OCI-LY7 (cell line): ENCODE data around the gene PUM2. TPM values are rescaled to one million over a fixed set of nuclear protein-coding genes. Genes with fewer than 3 reads are reported as not detected.

Source experiments
- BruUV-seq: library from RNA; stranded (reverse); fragments of 400-500 nt; replicated peaks from 2 replicates; lab custom pipeline; 2021; lab: Mats Ljungman, UMichigan
- CTCF ChIA-PET: fragments of 300-600 bp; sonication (Branson Sonifier 250); formaldehyde crosslinking; loops from one replicate; lab custom pipeline; 2022; ENCODE audit warnings: antibody characterized with exemption; ENCODE audit not compliant: unreplicated experiment; lab: Charles Lee
- POLR2A ChIA-PET: fragments of 300-600 bp; sonication (Branson Sonifier 250); formaldehyde crosslinking; loops from one replicate; lab custom pipeline; 2022; ENCODE audit warnings: antibody characterized with exemption; lab: Charles Lee
- DNase-seq: peaks from one replicate; pipeline ENCODE4 v3.0.0-alpha.2; 2015; ENCODE audit warnings: low spot score
- H2AFZ ChIP-seq: fragments of 200-600 bp; sonication (generic), shearing (Covaris generic); 2 replicates; pipeline ENCODE4 v1.6.1; 2014; ENCODE audit warnings: mild to moderate bottlenecking, antibody characterized with exemption, low read length, moderate library complexity
- H3K27ac ChIP-seq: fragments of 200-600 bp; sonication (generic); 2 replicates; pipeline ENCODE4 v1.5.1; 2014; ENCODE audit warnings: mixed run types, low read depth, mild to moderate bottlenecking, moderate library complexity, low read length, inconsistent platforms; ENCODE audit not compliant: poor library complexity, severe bottlenecking
- H3K36me3 ChIP-seq: fragments of 200-600 bp; sonication (generic); 2 replicates; pipeline ENCODE4 v1.6.1; 2014; ENCODE audit warnings: mild to moderate bottlenecking, antibody characterized with exemption, low read length, moderate library complexity, mixed read lengths; ENCODE audit not compliant: insufficient read depth
- H3K4me1 ChIP-seq: fragments of 200-600 bp; sonication (generic); 2 replicates; pipeline ENCODE4 v1.5.1; 2014; ENCODE audit warnings: mild to moderate bottlenecking, low read length; ENCODE audit not compliant: insufficient read depth, poor library complexity, severe bottlenecking
- H3K4me2 ChIP-seq: fragments of 200-600 bp; sonication (generic); 2 replicates; pipeline ENCODE4 v1.6.1; 2014; ENCODE audit warnings: mild to moderate bottlenecking, low read length
- H3K4me3 ChIP-seq: fragments of 200-600 bp; sonication (generic); 2 replicates; pipeline ENCODE4 v1.5.1; 2014; ENCODE audit warnings: mild to moderate bottlenecking, low read depth, low read length; ENCODE audit not compliant: poor library complexity, severe bottlenecking
- H3K79me2 ChIP-seq: fragments of 200-600 bp; sonication (generic); 2 replicates; pipeline ENCODE4 v1.6.1; 2016; ENCODE audit warnings: low read depth, mild to moderate bottlenecking, low read length, moderate library complexity, mixed read lengths; ENCODE audit not compliant: insufficient read depth
- H3K9me2 ChIP-seq: fragments of 200-600 bp; sonication (generic); 2 replicates; pipeline ENCODE4 v1.6.1; 2016; ENCODE audit warnings: mild to moderate bottlenecking, low read length, mixed read lengths; ENCODE audit not compliant: insufficient read depth
- H3K9me3 ChIP-seq: fragments of 200-600 bp; sonication (generic); 2 replicates; pipeline ENCODE4 v1.6.1; 2014; ENCODE audit warnings: mild to moderate bottlenecking, mixed run types, low read length, mixed read lengths
- H4K20me1 ChIP-seq: fragments of 200-600 bp; sonication (generic); 2 replicates; pipeline ENCODE4 v1.6.1; 2014; ENCODE audit warnings: mild to moderate bottlenecking, antibody characterized with exemption, low read length, moderate library complexity, mixed read lengths; ENCODE audit not compliant: insufficient read depth
- CTCF ChIP-seq: fragments of 200-600 bp; sonication (generic); conservative IDR thresholded peaks from 2 replicates; pipeline ENCODE4 v1.5.1; 2014; ENCODE audit warnings: mild to moderate bottlenecking, antibody characterized with exemption, low read length, moderate library complexity, mixed read lengths
- EZH2phosphoT487 ChIP-seq: fragments of 200-600 bp; sonication (generic); IDR thresholded peaks from 2 replicates; pipeline ENCODE4 v1.6.1; 2018; ENCODE audit warnings: low read depth, borderline replicate concordance, mild to moderate bottlenecking, mixed run types, antibody characterized with exemption, low read length, moderate library complexity, mixed read lengths
- intact Hi-C: fragments of 100-400 bp; cut with micrococcal nuclease; formaldehyde crosslinking; loops from one replicate; pipeline ENCODE4 v1.10.0; 2022; ENCODE audit not compliant: unreplicated experiment
- total RNA-seq, 2 experiments: library from RNA; depleted of rRNA in 1 of 2; stranded (reverse); fragments of >200 nt in 1 of 2; shearing (Covaris generic) in 1 of 2; gene quantifications; 2 replicates each; pipeline ENCODE4 v1.2.3, GENCODE V29; 2014 to 2022

Gene PUM2
- total RNA-seq, 2 experiments from 2014 or later, result 48.2 to 122 TPM

DNA sequence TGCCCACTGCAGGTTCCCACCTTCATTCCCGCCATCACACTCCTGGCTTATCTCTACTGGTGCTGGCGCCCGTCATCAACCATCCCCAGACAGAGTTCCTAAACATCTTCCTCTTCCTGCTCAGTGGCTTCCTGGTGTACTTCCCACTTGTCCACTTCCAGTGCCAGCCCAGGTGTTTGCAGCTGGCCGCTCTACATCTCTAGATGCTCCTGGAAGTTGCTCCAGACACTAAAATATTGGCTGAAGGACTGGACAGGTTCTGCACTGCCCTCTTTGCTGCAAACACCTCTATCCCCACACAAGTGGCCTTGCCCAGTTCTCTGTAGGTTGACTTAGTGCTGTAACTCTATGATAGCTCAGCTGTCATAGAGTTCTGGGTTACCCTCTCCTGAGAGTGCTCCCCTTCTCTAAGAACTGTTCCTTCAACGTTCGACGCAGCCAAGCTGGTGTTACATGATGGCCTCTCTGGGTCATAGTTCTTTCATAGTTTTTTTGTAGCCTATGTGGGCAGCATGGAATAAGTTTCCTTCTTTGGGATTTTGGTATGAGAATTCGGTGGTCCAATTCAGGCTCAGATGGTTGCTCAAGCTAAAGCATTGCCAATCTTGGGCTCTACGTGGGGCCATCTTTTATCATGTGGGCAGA lies 45.8 kb upstream of the PUM2 start:
- Histone ChIP-seq H2AFZ (no peak overlapping the region), H3K4me2 (no peak overlapping the region), H3K36me3 (no peaks in the 10 kb centered on the region), H3K9me3 (no peaks in the 10 kb centered on the region), H3K9me2 (no peaks in the 10 kb centered on the region), H4K20me1 (no peaks in the 10 kb centered on the region), H3K79me2 (no peaks in the 10 kb centered on the region), H3K27ac (no peak overlapping the region), H3K4me1 (no peaks in the 10 kb centered on the region), H3K4me3 (no peak overlapping the region)
- TF ChIP-seq EZH2phosphoT487, result no peak
- no peak for TF ChIP-seq CTCF
- no TSS peak for BruUV-seq
- intact Hi-C loops, result no loop called here
- POLR2A ChIA-PET, result interaction anchor here (0.9 kb wide), 1 partner anchor 28 kb away, joined by 3 read pairs; no protein-coding TSS in a partner anchor
- CTCF ChIA-PET, result no interaction called here
- no peak for DNase-seq

DNA sequence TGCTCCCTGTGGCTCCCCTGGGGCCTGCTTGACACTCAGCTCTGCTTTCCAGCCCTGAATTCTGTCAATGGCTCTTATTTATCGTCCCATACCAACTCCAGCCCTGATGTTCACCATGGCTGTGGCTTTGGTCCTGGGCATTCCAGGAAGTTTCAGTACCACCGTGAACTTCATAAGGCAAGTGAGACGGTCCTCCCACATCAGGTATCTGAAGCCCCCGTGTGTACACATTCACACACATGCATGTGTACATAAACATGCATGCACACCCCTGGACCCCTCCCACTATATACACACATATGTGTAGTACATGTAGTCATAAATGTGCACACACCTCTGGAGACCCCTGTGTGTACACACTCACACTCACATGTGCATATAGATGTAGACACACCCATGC lies 43.3 kb upstream of the PUM2 start:
- ChIA-PET CTCF (no interaction called here), POLR2A (no interaction called here)
- BruUV-seq, result no TSS peak
- H4K20me1 ChIP-seq, result no peaks in the 10 kb centered on the region
- H3K36me3 ChIP-seq, result no peaks in the 10 kb centered on the region
- DNase-seq, result no peak
- TF ChIP-seq EZH2phosphoT487 (no peak), CTCF (no peak)
- no peak overlapping the region for H3K4me3 ChIP-seq
- H3K4me2 ChIP-seq, result no peak overlapping the region
- H3K9me3 ChIP-seq, result no peaks in the 10 kb centered on the region
- H3K9me2 ChIP-seq, result no peaks in the 10 kb centered on the region
- no peaks in the 10 kb centered on the region for H3K79me2 ChIP-seq
- no peak overlapping the region for H3K27ac ChIP-seq
- H3K4me1 ChIP-seq, result no peaks in the 10 kb centered on the region
- no peak overlapping the region for H2AFZ ChIP-seq
- intact Hi-C loops, result no loop called here

DNA sequence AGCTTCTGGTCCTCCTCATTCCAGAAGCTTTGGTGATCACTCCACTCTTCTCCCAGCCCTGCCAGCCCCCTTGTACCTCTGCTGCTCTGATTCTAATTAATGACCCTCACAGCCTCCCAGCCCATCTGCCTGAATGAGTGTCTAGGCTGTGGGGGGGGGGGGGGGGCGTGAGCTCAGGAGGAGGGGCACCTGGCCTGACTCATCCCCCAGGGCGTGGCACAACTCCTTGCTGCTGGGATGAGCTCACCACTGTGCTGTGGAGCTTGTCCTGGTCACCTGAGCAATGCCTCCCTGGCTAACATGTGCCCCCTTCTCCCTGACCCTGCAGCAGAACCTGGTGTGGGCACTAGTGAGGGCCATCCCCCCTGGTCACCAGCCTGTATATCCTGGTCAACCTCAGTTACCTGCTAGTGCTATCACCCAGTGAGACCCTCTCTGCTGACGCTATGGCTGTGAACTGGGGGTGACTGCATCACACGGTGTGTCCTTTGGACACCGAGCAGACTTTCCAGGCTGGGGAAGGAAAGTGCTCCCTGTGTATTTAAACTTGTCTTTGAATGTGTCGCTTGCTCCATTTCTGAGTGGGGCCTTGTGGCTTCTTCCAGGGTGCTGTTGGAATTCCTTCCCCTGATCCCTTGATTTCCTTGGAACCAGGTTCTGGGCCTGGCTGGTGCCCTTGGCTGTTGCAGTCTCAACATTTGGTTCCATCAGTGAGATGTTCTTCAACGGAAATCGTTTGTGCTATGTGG lies 41.5 kb upstream of the PUM2 start:
- CTCF ChIA-PET, result no interaction called here
- no peak for TF ChIP-seq EZH2phosphoT487
- TF ChIP-seq CTCF, result no peak
- intact Hi-C loops, result no loop called here
- Histone ChIP-seq H3K4me1 (no peaks in the 10 kb centered on the region), H3K9me3 (no peaks in the 10 kb centered on the region), H3K27ac (no peak overlapping the region), H2AFZ (no peak overlapping the region), H3K9me2 (no peaks in the 10 kb centered on the region), H3K4me3 (no peak overlapping the region), H3K36me3 (no peaks in the 10 kb centered on the region), H3K4me2 (no peak overlapping the region), H3K79me2 (no peaks in the 10 kb centered on the region), H4K20me1 (no peaks in the 10 kb centered on the region)
- POLR2A ChIA-PET, result no interaction called here
- no peak for DNase-seq
- no TSS peak for BruUV-seq
